SK-N-SH (cell line): ENCODE data around the gene ATRAID. TPM values are rescaled to one million over a fixed set of nuclear protein-coding genes. Genes with fewer than 3 reads are reported as not detected.

Experiments used
- CTCF ChIA-PET: fragments of 300-600, 350-600 bp; formaldehyde crosslinking; extraction: SDS; loops from one replicate; lab custom pipeline; 2021; lab: Yijun Ruan, JAX
- POLR2A ChIA-PET: fragments of 350-600 bp; sonication (Branson Sonifier 250); formaldehyde crosslinking; extraction: SDS; loops from one replicate; lab custom pipeline; 2020; ENCODE audit warnings: antibody characterized with exemption, inconsistent platforms; lab: Yijun Ruan, JAX
- DNase-seq: peaks from one replicate; pipeline ENCODE4 v3.0.0; 2012
- H2AFZ ChIP-seq: fragments of 200-600 bp; sonication (generic); 2 replicates; pipeline ENCODE4 v1.8.1; 2016; ENCODE audit warnings: antibody characterized with exemption, mild to moderate bottlenecking, low read depth
- H3F3A ChIP-seq: fragments of 200-600 bp; sonication (generic); replicated peaks from 2 replicates; pipeline ENCODE3; 2016; ENCODE audit warnings: antibody characterized with exemption, mild to moderate bottlenecking; ENCODE audit not compliant: insufficient read depth
- H3K27ac ChIP-seq, 2 experiments: fragments of 200-500 bp in 1 of 2; fragments of 200-600 bp in 1 of 2; sonication (Bioruptor generic) in 1 of 2; sonication (generic), shearing (Covaris generic) in 1 of 2; 2 replicates each; pipeline versions ENCODE4 v1.5.1 to v1.6.1; 2014 to 2016; ENCODE audit warnings: low read depth in 2 of 2, inconsistent platforms in 1 of 2, low read length in 1 of 2, mild to moderate bottlenecking in 1 of 2, mixed read lengths in 1 of 2
- H3K27me3 ChIP-seq: fragments of 200-600 bp; sonication (generic), shearing (Covaris generic); 2 replicates; pipeline ENCODE4 v1.6.1; 2016; ENCODE audit warnings: mixed run types; ENCODE audit not compliant: insufficient read depth
- H3K36me3 ChIP-seq, 2 experiments: fragments of 200-500 bp in 1 of 2; fragments of 200-600 bp in 1 of 2; sonication (Bioruptor generic) in 1 of 2; sonication (generic) in 1 of 2; replicated peaks in 1 of 2; 2 replicates each; pipeline versions ENCODE3 to v1.5.1; 2014 to 2016; ENCODE audit warnings: low read length in 1 of 2, mild to moderate bottlenecking in 1 of 2; ENCODE audit not compliant: insufficient read depth in 2 of 2, control insufficient read depth in 1 of 2
- H3K4me1 ChIP-seq, 2 experiments: fragments of 200-500 bp in 1 of 2; fragments of 200-600 bp in 1 of 2; sonication (Bioruptor generic) in 1 of 2; sonication (generic), shearing (Covaris generic) in 1 of 2; 2 replicates each; pipeline versions ENCODE4 v1.5.1 to v1.6.1; 2014 to 2016; ENCODE audit warnings: low read depth in 1 of 2, low read length in 1 of 2, mixed run types in 1 of 2; ENCODE audit not compliant: insufficient read depth in 2 of 2, control insufficient read depth in 1 of 2
- H3K4me2 ChIP-seq: fragments of 200-600 bp; sonication (generic), shearing (Covaris generic); 2 replicates; pipeline ENCODE4 v1.6.1; 2017; ENCODE audit warnings: mixed run types
- H3K4me3 ChIP-seq, 2 experiments: fragments of 200-500 bp in 1 of 2; fragments of 200-600 bp in 1 of 2; sonication (Bioruptor generic) in 1 of 2; sonication (generic), shearing (Covaris generic) in 1 of 2; 2 replicates each; pipeline versions ENCODE4 v1.5.1 to v1.8.1; 2014 to 2016; ENCODE audit warnings: low read depth in 2 of 2, inconsistent platforms in 1 of 2, low read length in 1 of 2, mild to moderate bottlenecking in 1 of 2, mixed read lengths in 1 of 2, moderate library complexity in 1 of 2
- H3K79me2 ChIP-seq: fragments of 200-600 bp; sonication (generic); 2 replicates; pipeline ENCODE4 v1.8.1; 2017; ENCODE audit warnings: mild to moderate bottlenecking; ENCODE audit not compliant: insufficient read depth
- H3K9ac ChIP-seq: fragments of 200-600 bp; sonication (generic); 2 replicates; pipeline ENCODE4 v1.6.1; 2017; ENCODE audit warnings: mixed run types
- H3K9me2 ChIP-seq: fragments of 200-600 bp; sonication (generic); 2 replicates; pipeline ENCODE4 v1.6.1; 2017; ENCODE audit warnings: mixed run types
- H3K9me3 ChIP-seq: fragments of 200-600 bp; sonication (generic); 2 replicates; pipeline ENCODE4 v1.6.1; 2017; ENCODE audit warnings: mixed run types, mild to moderate bottlenecking, moderate library complexity
- H4K20me1 ChIP-seq: fragments of 200-600 bp; sonication (generic); 2 replicates; pipeline ENCODE4 v1.6.1; 2017; ENCODE audit warnings: mild to moderate bottlenecking, mixed run types; ENCODE audit not compliant: insufficient read depth
- EP300 ChIP-seq, 2 experiments: IDR thresholded peaks; 2 replicates each; pipeline versions ENCODE4 v1.4.0 to v1.6.1; 2012; ENCODE audit warnings: borderline replicate concordance in 1 of 2, low read depth in 1 of 2, low read length in 1 of 2
- EZH2phosphoT487 ChIP-seq: fragments of 200-600 bp; sonication (generic); IDR thresholded peaks from 2 replicates; pipeline ENCODE4 v1.6.1; 2017; ENCODE audit warnings: low read depth, mixed run types, mild to moderate bottlenecking, antibody characterized with exemption, moderate library complexity, borderline replicate concordance
- FOSL2 ChIP-seq: IDR thresholded peaks from 2 replicates; pipeline ENCODE4 v1.4.0; 2012; ENCODE audit warnings: low read depth, mild to moderate bottlenecking, moderate library complexity, borderline replicate concordance
- FOXJ3 ChIP-seq: sonication (generic); formaldehyde crosslinking; IDR thresholded peaks from 2 replicates; pipeline ENCODE4 v1.5.1; 2020; ENCODE audit warnings: mild to moderate bottlenecking, missing genetic modification reagents
- FOXM1 ChIP-seq: IDR thresholded peaks from 2 replicates; pipeline ENCODE4 v1.4.0; 2012; ENCODE audit warnings: low read depth, mild to moderate bottlenecking
- GABPA ChIP-seq: IDR thresholded peaks from 2 replicates; pipeline ENCODE4 v1.4.0; 2012; ENCODE audit warnings: low read depth, mild to moderate bottlenecking
- GATA2 ChIP-seq: sonication (generic); formaldehyde crosslinking; IDR thresholded peaks from 2 replicates; pipeline ENCODE4 v1.5.0; 2020; ENCODE audit warnings: mild to moderate bottlenecking, missing genetic modification reagents
- MAX ChIP-seq: IDR thresholded peaks from 2 replicates; pipeline ENCODE4 v1.4.0; 2012; ENCODE audit warnings: low read depth
- NFIC ChIP-seq: IDR thresholded peaks from 2 replicates; pipeline ENCODE4 v1.4.0; 2012; ENCODE audit warnings: borderline replicate concordance
- PBX3 ChIP-seq: IDR thresholded peaks from 2 replicates; pipeline ENCODE4; 2012
- POLR2AphosphoS5 ChIP-seq: IDR thresholded peaks from 2 replicates; pipeline ENCODE4 v1.6.1; 2012; ENCODE audit warnings: low read depth, low read length
- RAD21 ChIP-seq: IDR thresholded peaks from 2 replicates; pipeline ENCODE4 v1.6.1; 2012; ENCODE audit warnings: mild to moderate bottlenecking, low read length
- RCOR1 ChIP-seq: fragments of 150-350 bp; IDR thresholded peaks from 2 replicates; pipeline ENCODE4 v1.6.1; 2017; ENCODE audit warnings: antibody characterized with exemption, low read length
- RXRA ChIP-seq: IDR thresholded peaks from 2 replicates; pipeline ENCODE4 v1.4.0; 2012; ENCODE audit warnings: low read depth, mild to moderate bottlenecking, borderline replicate concordance
- SIN3A ChIP-seq: IDR thresholded peaks from 2 replicates; pipeline ENCODE4 v1.6.1; 2012; ENCODE audit warnings: low read depth, mild to moderate bottlenecking, low read length, moderate library complexity, borderline replicate concordance
- SMC3 ChIP-seq: IDR thresholded peaks from 2 replicates; pipeline ENCODE4 v1.6.1; 2012; ENCODE audit warnings: low read depth, low read length, improper control_type of control experiment
- TCF12 ChIP-seq: IDR thresholded peaks from 2 replicates; pipeline ENCODE4 v1.4.0; 2012
- TEAD4 ChIP-seq: IDR thresholded peaks from 2 replicates; pipeline ENCODE4 v1.4.0; 2012; ENCODE audit warnings: mild to moderate bottlenecking, borderline replicate concordance; ENCODE audit not compliant: insufficient read depth
- USF1 ChIP-seq: IDR thresholded peaks from 2 replicates; pipeline ENCODE4 v1.4.0; 2012; ENCODE audit warnings: low read depth, borderline replicate concordance
- USF2 ChIP-seq: fragments of 150-350 bp; IDR thresholded peaks from 2 replicates; pipeline ENCODE4 v1.6.1; 2017; ENCODE audit warnings: antibody characterized with exemption, low read length, low read depth, borderline replicate concordance
- WGBS: methylation state at CpG from one replicate; pipeline ENCODE4 v1.1.6; 2017; ENCODE audit warnings: low lambda C conversion rate; 5-methylcytosine and 5-hydroxymethylcytosine counted together
- polyA plus RNA-seq, 3 experiments: library from polyadenylated mRNA; depleted of rRNA; stranded (reverse); fragments of >200 nt; gene quantifications; 2 replicates each; pipeline ENCODE4 v1.2.3, GENCODE V29; 2012

ATRAID gene
- polyA plus RNA-seq, 1 of the 3 experiments (the other 2 are of a cell fraction), result 289 TPM

- Histone ChIP-seq H3K27me3 (no peaks in the 10 kb centered on the region), H3K27ac (no peak overlapping the region), H2AFZ (no peak overlapping the region), H3K9ac (no peak overlapping the region), H3K9me3 (no peaks in the 10 kb centered on the region), H3K4me3 (no peak overlapping the region), H3K9me2 (no peaks in the 10 kb centered on the region), H3K36me3 (peaks cover 59 to 71% of the 10 kb centered on the region in 2 experiments), H3K79me2 (peaks cover 20% of the 10 kb centered on the region; the same call in 1 of the 2 replicates), H3K4me1 (peaks cover 4 to 14% of the 10 kb centered on the region in 2 experiments; a peak in 3 of 4 replicates), H3F3A (peaks cover 8% of the 10 kb centered on the region), H4K20me1 (no peaks in the 10 kb centered on the region), H3K4me2 (no peak overlapping the region)
- ChIA-PET POLR2A (no interaction called here), CTCF (interaction anchor here (0.9 to 4.3 kb wide), 3 partner anchors 28 to 59 kb away, joined by 3 to 18 read pairs (median 3); no protein-coding TSS in a partner anchor)
- no peak for DNase-seq
- TF ChIP-seq FOSL2, result no peak
- TF ChIP-seq MAX, result no peak
- TF ChIP-seq POLR2AphosphoS5, result no peak
- TF ChIP-seq EZH2phosphoT487, result no peak
- TF ChIP-seq SIN3A, result no peak
- TF ChIP-seq GATA2 (CRISPR knock-in tag), result no peak
- no peak for TF ChIP-seq TEAD4
- no peak for TF ChIP-seq RAD21
- 85% methylated on average over 2 of the region's 3 CpGs for WGBS
Measured at GRCh38 chr2:27221166-27221565, 9.3 kb downstream of the ATRAID start.

GRCh38 chr2:27222407-27222806 lies 10.6 kb downstream of the ATRAID start:
- H2AFZ ChIP-seq, result no peak overlapping the region
- H3K27me3 ChIP-seq, result no peaks in the 10 kb centered on the region
- H3F3A ChIP-seq, result peaks cover 13% of the 10 kb centered on the region
- H4K20me1 ChIP-seq, result no peaks in the 10 kb centered on the region
- H3K79me2 ChIP-seq, result peaks cover 19% of the 10 kb centered on the region; the same call in 1 of the 2 replicates
- H3K27ac ChIP-seq, result no peak overlapping the region
- no peaks in the 10 kb centered on the region for H3K9me3 ChIP-seq
- peaks cover 4 to 9% of the 10 kb centered on the region in 2 experiments; a peak in 2 of 4 replicates for H3K4me1 ChIP-seq
- H3K4me3 ChIP-seq, result no peak overlapping the region
- DNase-seq, result no peak
- WGBS, result 97% methylated on average over 5 of the region's 5 CpGs
- ChIA-PET CTCF (interaction anchor here (1.2 to 4.3 kb wide), 3 partner anchors 29 to 58 kb away, joined by 3 to 18 read pairs (median 17); partner anchors contain the start of gene SLC30A3), POLR2A (no interaction called here)
- no peak overlapping the region for H3K9ac ChIP-seq
- H3K9me2 ChIP-seq, result no peaks in the 10 kb centered on the region
- no peak for TF ChIP-seq MAX
- no peak for TF ChIP-seq GATA2 (CRISPR knock-in tag)
- no peak for TF ChIP-seq GABPA
- TF ChIP-seq PBX3, result no peak
- no peak for TF ChIP-seq USF1
- TF ChIP-seq FOXM1, result no peak
- no peak for TF ChIP-seq EP300 (IDR thresholded peaks at IDR 0.05; ENCODE audit: borderline replicate concordance in 1 of 2, low read depth in 1 of 2, low read length in 1 of 2)
- TF ChIP-seq RXRA, result no peak
- TF ChIP-seq FOXJ3 (CRISPR knock-in tag), result no peak
- TF ChIP-seq USF2, result no peak
- TF ChIP-seq NFIC, result no peak
- TF ChIP-seq RCOR1, result no peak
- no peak for TF ChIP-seq SMC3
- no peak for TF ChIP-seq EZH2phosphoT487
- TF ChIP-seq TCF12, result no peak
- no peak overlapping the region for H3K4me2 ChIP-seq
- H3K36me3 ChIP-seq, result peaks cover 67 to 77% of the 10 kb centered on the region in 2 experiments
